Measurements from ENCODE around the gene ATP4A.

ATP4A gene

DNA sequence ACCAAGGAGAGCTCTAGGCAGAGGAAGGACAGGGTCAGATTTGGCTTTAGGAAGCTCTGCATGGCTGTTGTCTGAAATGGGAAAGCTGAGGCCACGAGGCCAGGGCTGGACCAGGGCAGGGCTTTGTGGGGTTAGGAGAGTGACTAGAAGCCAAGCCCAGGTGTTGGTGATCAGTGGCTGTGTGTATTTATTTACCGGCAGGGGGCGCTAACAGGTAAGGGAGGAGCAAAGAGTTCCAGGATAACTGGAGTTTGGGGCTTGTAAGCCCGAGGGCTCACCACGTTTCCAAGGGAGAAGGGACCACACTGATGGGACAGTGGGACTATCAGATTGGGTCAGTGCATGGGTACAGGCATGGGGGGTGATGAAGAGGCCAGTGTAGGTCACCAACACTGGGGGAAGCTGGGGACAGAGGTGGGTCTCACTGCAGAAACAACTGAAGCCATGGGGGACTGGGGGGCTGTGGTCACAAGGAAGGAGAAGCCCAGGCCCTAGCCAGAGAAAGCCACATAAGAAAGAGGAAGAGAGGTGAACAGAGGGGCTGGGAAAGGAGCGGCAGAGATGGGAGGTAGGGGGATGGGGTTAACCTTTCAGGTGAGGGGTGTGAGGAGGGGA, 14.2 kb downstream of the ATP4A start:
- no peak for DNase-seq (ENCODE audit: low read depth)

DNA sequence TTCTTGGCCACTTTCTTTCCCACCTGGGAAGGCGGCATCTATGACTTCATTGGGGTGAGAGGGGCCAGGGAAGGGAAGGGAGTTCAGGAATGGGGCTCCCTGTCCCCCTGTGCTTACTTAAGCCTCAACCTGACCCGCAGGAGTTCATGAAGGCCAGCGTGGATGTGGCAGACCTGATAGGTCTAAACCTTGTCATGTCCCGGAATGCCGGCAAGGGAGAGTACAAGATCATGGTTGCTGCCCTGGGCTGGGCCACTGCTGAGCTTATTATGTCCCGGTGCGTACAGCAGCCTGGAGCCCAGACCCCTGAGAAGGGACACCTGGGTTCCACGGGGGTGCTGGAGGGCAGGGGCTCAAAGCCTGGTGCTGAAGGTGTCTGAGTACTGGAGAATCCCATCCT, 16.9 kb downstream of the ATP4A start:
- no peak for DNase-seq (ENCODE audit: low read depth)

DNA sequence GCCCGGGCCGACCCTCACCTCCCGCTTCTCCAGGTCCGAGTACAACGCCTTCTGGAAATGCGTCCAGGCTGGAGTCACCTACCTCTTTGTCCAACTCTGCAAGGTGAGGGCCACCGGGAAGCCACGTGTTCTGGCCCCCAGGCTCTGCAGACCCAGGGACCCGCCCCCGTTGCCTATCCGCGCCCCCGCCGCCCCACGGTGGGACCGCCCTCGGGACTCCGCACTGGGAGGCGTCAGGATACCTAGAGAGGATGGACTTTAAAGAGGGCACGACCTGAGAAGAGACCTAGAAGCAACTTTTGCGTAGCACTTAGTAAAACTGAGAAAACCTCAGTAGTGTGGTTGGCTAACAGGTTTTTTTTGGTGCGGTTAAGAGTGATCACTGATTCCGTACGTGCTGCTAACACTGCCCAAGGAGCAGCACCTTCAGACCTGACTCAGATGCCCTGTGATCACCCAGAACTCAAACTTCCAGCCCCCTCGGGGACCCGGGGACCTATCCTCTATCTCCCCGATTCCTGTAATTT, 17.5 kb downstream of the ATP4A start:
- DNase-seq (ENCODE audit: low read depth), result peak; percentile 64

DNA sequence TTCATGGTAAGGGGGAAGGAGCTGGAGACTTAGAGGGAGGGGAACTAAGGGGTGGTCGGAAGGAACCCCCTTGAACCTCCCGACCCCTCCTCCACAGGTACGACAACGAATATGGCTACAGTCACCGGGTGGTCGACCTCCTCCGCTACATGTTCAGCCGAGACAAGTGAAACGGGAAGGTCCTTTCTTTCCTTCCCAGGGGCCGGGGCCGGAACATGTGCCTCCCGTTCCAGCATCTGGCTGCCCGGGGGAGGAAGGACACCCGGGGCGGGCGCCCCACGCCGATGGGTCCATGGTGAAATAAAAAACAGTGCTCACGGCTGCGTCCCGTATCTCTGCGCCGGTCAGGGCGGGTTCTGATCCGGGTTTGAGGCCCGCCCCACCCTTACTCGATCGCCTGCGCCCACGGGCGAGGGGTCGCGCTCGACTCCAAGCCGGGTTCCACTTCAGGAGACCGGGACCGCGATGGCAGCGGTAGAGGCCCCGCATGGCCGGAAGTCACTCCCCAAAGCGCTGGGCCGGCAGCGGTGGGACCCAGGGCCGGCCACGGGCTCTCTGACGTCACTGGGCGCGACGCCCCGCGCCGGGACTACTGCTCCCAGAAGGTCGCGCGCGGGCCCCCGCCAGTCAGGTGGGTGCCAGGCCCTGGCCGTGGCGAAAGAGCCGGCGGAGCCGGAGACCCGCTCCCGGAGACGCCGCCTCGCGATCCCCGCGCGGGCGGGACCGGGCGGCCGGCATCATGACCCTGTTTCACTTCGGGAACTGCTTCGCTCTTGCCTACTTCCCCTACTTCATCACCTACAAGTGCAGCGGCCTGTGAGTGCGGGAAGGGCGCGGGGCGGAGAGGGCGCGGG, 18.2 kb downstream of the ATP4A start, which contains the start of gene TMEM147:
TSS of gene TMEM147 (plus strand) at position 626 of the 854 bp plus-strand sequence. CDS start at position 740, 114 bp downstream.
- DNase-seq (ENCODE audit: low read depth), result peak; percentile 81

DNA sequence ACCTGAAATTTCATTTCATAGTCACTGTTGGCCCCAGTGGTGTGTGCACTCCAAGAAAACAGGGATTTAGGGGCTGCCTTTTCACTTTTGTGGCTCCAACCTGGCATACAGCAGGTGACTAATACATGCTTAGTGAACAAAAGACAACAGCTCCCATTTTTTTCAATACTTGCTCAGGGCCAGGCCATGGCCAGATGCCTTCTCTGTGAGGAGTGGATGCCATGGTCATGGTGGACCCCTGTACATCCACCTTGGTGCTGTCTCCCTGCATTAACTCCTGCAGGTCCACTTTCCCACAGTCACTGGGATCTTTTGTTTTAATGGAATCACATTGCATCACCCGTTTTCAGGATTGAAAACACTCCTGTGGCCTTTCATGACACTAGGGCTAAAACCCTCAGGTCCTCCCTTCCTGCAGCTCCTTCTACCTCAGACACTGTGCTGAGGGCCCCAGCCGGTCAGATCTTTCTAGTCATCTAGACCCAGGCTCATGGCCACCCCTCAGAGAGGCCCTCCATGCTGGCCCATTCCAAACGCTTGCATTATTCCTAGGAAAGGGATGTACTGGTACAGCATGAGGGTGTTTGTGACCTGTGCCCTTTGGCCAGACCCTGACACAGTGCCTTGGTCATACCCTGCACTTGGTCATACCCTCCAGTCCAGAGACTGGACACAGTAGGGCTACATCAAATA, 19.2 kb downstream of the ATP4A start:
- DNase-seq (ENCODE audit: low read depth), result no peak

DNA sequence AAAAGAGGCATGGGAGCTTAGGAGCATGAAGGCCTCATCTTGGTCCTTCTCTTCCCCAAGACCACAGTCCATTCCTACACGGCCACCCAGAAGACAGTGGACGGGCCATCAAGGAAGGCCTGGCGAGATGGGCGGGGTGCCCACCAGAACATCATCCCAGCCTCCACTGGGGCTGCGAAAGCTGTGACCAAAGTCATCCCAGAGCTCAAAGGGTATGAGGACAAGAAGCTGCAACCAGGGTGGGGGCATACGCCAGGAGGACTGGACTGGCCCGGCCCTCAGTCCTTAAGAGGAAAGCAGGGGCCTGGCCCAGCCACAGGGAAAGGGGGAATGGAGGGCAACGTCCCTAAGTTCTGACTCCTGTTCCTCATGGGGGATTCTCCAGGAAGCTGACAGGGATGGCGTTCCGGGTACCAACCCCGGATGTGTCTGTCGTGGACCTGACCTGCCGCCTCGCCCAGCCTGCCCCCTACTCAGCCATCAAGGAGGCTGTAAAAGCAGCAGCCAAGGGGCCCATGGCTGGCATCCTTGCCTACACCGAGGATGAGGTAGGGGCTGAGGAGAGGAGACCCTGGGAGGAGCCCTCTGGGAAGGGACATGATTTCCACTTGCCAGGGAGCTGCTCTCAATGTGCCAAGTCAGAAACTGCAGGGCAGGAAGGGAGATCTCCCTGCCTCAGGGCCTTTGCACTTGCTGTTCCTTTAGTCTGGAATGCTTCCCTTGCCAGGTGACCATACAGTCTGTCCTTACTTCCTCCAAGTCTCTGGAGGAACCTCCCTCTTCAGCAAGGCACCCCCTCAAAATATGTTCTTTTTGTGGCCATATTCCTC, 20.0 kb downstream of the ATP4A start:
- no peak for DNase-seq (ENCODE audit: low read depth)

DNA sequence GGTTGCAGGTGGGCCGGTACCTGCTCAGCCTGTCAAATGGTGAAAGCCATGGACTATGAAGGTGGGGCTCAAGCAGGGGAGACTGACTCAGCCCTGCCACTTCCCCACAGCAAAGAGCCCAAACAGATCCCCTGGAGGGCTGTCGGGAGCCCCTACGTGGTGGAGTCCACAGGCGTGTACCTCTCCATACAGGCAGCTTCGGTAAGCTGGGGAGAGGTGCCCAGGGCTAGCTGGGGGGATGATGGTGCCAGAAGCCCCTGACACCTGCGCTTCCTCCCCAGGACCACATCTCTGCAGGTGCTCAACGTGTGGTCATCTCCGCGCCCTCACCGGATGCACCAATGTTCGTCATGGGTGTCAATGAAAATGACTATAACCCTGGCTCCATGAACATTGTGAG, 21.2 kb downstream of the ATP4A start:
- DNase-seq (ENCODE audit: low read depth), result no peak

DNA sequence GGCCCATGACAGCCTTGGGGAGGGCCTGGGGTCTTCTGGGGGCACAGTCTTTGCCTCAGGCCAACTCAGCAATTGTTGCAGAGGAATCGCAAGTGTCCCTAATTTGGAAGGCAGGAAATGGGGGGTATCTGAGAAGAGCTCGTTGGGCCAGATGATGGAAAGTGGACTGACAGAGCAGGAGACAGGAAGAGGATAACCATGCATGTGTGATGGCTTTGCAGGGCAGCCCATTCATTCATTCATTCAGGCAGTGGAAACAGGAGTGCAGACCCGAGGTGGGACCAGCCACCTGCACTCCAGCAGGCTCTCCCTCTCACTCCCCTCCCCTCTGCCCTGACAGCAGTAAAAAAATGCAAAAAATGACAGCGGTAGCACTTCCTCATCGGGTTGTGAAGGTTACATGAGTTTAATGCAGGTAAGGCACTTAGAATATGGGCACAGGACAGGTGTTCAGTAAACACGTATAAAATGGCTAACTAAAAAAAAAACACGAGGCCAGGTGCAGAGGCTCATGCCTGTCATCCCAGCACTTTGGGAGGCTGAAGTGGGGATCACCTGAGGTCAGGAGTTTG, 23.0 kb downstream of the ATP4A start:
- no peak for DNase-seq (ENCODE audit: low read depth)

DNA sequence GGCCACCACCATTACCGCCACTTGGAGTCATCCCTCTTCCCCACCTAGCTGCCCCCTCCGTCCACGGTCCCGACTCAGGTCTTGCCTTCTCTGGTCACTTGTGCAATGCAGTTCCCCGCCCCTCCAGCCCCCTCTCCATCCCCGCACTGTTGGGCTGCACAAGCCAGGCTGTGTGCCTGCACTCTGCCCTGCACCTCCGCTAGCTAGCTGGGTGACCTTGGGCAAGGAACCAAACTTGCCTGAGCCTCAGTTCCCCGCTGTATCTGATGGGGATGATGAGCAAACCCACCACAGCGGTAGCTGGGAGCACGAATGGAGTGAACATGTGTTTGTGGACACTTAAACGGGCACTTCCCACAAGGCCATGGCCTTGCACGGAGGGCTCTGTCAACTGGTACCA, 23.6 kb downstream of the ATP4A start:
- no peak for DNase-seq (ENCODE audit: low read depth)

DNA sequence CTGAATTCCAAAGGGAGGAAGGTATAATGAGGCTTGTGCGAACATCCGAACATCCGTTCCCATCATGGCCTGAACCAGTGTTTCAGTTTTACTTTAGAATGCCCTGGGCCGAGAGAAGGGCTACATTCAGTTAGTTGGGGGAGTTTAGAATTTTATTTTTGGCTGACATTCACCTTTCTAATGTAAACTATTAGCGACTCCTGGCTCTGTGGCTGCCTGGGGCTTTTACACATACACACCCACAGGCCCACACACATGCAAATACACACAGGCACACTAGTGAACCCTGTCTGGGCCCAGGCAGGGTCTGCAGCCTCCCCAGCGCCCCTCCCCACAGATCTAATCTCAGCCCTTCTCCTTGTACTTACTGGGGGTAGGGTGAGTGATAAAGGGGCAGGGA, 24.1 kb downstream of the ATP4A start:
- DNase-seq (ENCODE audit: low read depth), result no peak

DNA sequence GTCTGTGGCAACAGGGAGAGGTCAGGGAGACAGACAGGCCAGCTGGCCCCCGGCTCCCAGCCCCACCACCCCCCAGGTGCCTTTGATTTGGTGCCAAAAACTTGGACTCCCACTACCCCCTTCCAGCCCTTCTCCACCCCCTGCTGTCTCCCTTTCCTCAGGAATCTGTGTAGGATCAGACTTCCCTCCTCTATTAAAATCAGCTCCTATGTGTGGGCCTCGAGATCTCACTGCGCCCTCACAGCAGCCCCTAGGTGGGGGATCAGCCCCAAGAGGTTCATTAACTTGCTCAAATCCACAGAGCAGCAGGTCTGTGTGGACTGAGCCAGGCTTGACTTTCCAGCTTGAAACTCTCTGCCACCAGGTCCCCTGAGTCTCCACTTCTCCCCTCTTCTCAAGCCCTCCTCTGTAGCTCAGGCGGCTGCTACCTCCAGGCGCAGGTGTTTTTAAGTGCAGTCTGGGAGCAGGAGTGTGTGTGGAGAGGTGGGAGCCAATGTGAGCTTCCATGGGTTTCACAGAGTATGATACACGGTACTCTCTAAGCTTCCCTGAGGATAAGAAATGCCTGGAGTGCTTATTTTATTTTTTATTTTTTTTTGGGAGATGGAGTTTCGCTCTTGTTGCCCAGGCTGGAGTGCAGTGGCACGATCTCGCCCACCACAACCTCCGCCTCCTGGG, 28.5 kb downstream of the ATP4A start:
- DNase-seq (ENCODE audit: low read depth), result no peak

DNA sequence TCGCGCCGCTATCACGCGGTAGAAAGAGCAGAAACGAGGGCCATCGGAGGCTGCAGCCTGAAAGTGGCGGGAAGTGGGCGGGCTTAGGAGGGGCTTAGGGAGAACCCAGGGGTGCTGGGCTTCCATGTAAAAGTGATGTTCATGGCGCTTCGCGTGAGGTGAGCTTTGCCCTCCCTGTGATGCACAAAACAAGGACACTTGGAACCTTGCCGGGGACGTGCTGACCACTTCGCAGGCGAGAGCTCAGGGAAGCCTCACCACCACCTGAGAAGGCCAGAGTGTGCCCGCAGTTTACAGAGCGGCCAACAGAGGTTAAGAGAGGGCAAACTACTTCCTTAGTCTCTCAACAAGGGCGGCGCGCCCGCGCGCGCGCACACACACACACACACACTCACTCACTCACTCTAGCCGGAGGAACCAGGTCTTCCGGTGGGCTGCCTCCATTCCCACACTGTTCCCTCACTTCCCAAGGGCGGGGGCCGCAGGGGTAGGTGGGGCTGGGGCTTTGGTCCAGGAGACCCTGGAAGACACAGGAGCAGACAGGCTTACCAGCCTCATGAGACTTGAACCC, 29.6 kb downstream of the ATP4A start:
- DNase-seq (ENCODE audit: low read depth), result no peak

DNA sequence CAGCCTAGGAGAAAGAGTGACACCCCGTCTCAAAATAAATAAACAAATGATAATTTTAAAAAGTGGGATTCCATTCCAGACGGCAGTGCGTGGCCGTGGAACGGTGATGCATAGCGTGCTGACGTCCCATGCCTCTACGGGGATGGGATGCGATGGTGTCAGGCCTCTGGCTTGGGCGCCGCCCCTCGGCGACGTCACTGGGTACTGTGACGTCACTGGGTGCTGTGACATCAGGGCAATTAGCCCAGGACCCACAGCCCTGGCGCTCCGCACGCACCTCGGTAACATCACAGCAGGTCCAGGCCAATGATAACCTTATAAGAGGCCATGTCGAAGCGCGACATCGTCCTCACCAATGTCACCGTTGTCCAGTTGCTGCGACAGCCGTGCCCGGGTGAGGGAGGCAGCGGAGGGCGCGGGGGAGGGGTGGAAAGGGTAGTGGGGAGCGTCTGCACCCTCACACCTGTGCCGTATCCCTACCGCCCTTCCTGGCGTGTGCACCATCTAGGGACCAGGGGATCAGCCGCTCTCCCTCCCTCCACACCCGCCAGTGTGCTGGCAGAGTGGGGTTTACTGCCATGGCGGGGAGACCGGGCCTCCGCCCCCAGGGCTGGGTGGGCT, 30.1 kb downstream of the ATP4A start, which contains the start of gene GAPDHS:
TSS of gene GAPDHS (plus strand) at position 256 of the 621 bp plus-strand sequence. CDS start at position 328, 72 bp downstream.
- DNase-seq (ENCODE audit: low read depth), result no peak

DNA sequence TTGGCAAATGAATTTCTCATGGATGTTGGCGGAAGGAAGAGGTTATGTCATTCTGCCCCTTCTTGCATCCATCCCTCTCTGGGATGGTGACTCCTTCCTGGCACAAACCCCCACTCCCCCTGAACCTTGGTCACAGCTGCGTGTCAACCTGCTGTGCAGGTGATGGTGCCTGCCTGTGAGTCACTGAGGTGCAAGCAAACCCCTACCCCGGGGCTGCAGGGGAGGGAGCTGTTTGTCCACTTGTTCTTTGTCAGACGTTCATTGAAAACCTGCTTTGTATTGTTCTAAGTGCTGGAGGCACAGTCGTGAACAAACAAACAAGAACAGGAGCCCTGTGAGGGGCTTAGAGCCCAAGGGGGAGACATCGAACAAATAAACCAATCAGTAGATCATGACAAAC, 32.2 kb downstream of the ATP4A start:
- DNase-seq (ENCODE audit: low read depth), result no peak

DNA sequence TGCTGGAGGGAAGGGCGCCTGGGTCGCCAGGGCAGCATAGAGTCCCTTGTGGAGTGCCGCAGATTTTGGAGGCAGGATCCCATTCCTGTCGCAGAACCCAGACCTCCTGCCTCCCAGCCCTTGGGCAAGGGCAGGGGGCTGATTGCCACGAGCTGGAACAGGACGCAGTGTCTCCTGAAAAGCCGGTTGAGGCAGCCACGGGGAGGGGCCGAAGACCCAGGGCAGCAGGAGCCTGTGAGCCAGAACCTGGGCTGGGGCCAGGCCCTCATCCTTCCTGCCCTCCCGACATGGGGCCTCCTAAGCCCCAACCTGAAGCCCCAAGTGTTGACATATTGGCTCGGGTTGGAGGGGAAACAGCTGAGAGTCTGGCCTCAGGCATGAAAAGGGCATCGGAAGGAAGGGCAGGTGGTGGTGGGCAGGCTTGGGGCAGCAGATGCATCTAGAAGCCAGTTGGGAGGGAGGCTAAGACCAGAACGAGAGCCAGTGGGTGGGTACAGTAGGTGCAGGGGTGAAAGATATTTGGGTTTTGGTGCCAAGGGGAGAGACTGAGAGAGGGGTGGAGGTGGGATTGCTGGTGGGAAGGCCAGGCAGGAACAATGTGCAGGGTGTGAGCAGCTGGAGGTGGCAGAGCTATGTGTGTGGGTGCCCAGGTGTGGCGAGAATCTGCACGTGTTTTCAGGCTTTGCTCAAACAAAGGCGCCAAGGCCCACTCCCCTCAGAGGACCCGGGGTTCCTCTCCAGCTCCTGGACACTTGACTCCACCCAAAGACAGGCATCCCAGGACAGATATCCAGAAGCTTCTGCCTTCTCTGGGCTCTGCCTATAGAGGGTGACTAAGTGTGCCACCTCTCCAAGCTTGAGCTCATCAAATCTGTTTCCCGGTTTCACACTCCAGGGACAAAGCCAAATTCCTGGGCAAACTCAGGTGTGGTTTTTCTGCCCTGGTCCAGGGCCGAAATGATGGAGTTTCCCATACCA, 33.9 kb downstream of the ATP4A start:
- DNase-seq (ENCODE audit: low read depth), result no peak

DNA sequence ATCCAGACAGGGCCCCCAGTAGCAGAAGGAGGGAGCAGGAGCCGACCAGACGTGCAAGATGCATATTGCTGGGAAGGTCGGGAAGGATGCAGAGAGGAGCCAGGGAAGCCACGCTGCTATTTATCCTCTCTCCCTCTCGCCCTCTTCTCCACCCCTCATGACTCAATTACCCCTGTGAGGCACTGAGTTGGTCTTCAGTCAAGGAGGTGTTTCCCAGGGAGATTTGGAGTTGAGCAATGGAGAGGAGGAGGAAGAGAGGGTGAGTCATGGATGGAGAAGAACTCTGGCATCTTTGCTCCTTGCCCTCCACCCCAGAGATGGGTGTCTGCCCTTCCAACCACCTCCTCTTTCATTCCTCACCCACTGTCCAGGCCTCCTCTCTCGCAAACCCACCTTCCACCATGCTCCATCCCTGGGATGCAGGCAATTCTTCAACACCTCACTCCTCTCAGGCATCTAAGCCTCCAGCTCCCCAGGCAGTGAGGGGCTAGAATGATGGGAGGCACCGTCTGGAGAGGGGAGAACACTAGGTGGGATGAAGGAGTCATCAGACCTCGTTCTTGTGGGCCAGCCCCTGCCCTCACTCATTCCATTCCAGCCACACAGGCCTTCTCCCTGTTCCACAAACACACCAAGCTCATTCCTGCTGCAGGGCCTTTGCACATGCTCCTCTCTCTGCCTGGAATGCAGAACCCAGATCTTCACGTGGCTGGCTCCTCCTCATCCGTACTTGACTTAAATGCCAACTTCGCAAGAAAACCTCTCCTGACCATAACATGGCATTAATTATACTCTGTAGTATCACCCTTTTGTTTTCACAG, 35.0 kb downstream of the ATP4A start, which contains the start of gene SBSN:
TSS of gene SBSN (minus strand) at position 94 of the 821 bp plus-strand sequence. CDS start at position 64, 30 bp downstream.
- DNase-seq (ENCODE audit: low read depth), result no peak

DNA sequence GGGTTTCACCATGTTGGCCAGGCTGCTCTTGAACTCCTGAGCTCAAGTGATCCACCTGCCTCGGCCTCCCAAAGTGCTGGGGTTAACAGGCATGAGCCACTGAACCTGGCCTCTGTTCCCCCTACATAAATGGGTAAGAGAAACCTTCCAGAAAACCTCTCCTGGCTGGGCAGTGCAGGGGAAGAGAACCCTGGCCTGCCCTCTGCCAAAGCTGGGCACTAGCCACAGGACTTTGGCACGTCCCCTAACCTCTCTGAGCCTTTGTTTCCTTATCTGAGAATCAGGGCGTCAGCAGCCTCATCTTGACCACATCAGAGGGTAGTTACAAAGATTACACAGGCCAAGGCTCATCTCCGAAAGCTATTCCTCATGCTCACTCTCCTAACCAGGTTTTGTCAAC, 37.6 kb downstream of the ATP4A start:
- no peak for DNase-seq (ENCODE audit: low read depth)
